ENCODE measurements around the gene ARID1B.

The ARID1B gene

DNA sequence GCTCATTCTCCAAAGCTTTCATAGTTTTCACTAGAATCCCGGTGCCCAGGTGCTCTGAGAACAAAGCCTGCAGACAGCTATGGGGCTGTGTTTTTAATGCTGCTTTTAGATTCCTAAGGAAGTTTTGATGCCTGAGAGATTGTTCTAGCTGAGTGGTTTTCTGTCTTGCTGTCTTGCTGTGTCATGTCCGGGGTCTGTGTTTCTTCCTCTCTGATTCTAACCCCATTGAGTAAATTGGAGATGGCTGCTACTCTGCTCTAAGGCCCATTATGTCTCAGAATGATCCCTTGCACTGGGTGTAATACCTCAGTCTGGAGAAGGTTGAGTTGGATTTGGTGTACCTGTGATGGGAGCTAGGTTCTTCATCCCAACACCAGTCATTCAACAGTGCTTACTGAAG, 63.4 kb downstream of the ARID1B start:
- H3K4me3 ChIP-seq (ENCODE audit: low read length), result no peak overlapping the region
- no peaks in the 10 kb centered on the region for H3K36me3 ChIP-seq (ENCODE audit: control insufficient read depth, insufficient read depth, low read length)
- no peaks in the 10 kb centered on the region for H3K27me3 ChIP-seq (ENCODE audit: control insufficient read depth, insufficient read depth, low read length)
- peaks cover 15% of the 10 kb centered on the region for H3K4me1 ChIP-seq (ENCODE audit: control insufficient read depth, insufficient read depth, low read length)
- H3K9ac ChIP-seq (ENCODE audit: low read length), result no peak overlapping the region
- H3K9me3 ChIP-seq (ENCODE audit: control insufficient read depth, low read length), result no peaks in the 10 kb centered on the region

- Histone ChIP-seq H3K4me1 (ENCODE audit: control insufficient read depth, insufficient read depth, low read length) (peaks cover 15% of the 10 kb centered on the region), H3K4me3 (ENCODE audit: low read length) (no peak overlapping the region), H3K9me3 (ENCODE audit: control insufficient read depth, low read length) (no peaks in the 10 kb centered on the region), H3K27me3 (ENCODE audit: control insufficient read depth, insufficient read depth, low read length) (no peaks in the 10 kb centered on the region), H3K9ac (ENCODE audit: low read length) (no peak overlapping the region), H3K36me3 (ENCODE audit: control insufficient read depth, insufficient read depth, low read length) (no peaks in the 10 kb centered on the region)
Observed at GRCh38 chr6:156841508-156841907, 64.3 kb downstream of the ARID1B start.

- H3K9ac ChIP-seq (ENCODE audit: low read length), result no peak overlapping the region
- no peak overlapping the region for H3K4me3 ChIP-seq (ENCODE audit: low read length)
- no peaks in the 10 kb centered on the region for H3K36me3 ChIP-seq (ENCODE audit: control insufficient read depth, insufficient read depth, low read length)
- H3K9me3 ChIP-seq (ENCODE audit: control insufficient read depth, low read length), result no peaks in the 10 kb centered on the region
- H3K27me3 ChIP-seq (ENCODE audit: control insufficient read depth, insufficient read depth, low read length), result no peaks in the 10 kb centered on the region
- H3K4me1 ChIP-seq (ENCODE audit: control insufficient read depth, insufficient read depth, low read length), result peaks cover 15% of the 10 kb centered on the region
Observed at GRCh38 chr6:156842598-156843250, 65.5 kb downstream of the ARID1B start.

- H3K4me1 ChIP-seq (ENCODE audit: control insufficient read depth, insufficient read depth, low read length), result peaks cover 15% of the 10 kb centered on the region
- H3K9ac ChIP-seq (ENCODE audit: low read length), result no peak overlapping the region
- H3K36me3 ChIP-seq (ENCODE audit: control insufficient read depth, insufficient read depth, low read length), result no peaks in the 10 kb centered on the region
- H3K9me3 ChIP-seq (ENCODE audit: control insufficient read depth, low read length), result no peaks in the 10 kb centered on the region
- no peaks in the 10 kb centered on the region for H3K27me3 ChIP-seq (ENCODE audit: control insufficient read depth, insufficient read depth, low read length)
- H3K4me3 ChIP-seq (ENCODE audit: low read length), result no peak overlapping the region
Observed at GRCh38 chr6:156844089-156844488, 66.9 kb downstream of the ARID1B start.

- H3K4me1 ChIP-seq (ENCODE audit: control insufficient read depth, insufficient read depth, low read length), result peaks cover 3% of the 10 kb centered on the region
- H3K4me3 ChIP-seq (ENCODE audit: low read length), result no peak overlapping the region
- no peaks in the 10 kb centered on the region for H3K9me3 ChIP-seq (ENCODE audit: control insufficient read depth, low read length)
- no peak overlapping the region for H3K9ac ChIP-seq (ENCODE audit: low read length)
- no peaks in the 10 kb centered on the region for H3K27me3 ChIP-seq (ENCODE audit: control insufficient read depth, insufficient read depth, low read length)
- H3K36me3 ChIP-seq (ENCODE audit: control insufficient read depth, insufficient read depth, low read length), result no peaks in the 10 kb centered on the region
Observed at GRCh38 chr6:156845454-156846155, 68.4 kb downstream of the ARID1B start.

DNA sequence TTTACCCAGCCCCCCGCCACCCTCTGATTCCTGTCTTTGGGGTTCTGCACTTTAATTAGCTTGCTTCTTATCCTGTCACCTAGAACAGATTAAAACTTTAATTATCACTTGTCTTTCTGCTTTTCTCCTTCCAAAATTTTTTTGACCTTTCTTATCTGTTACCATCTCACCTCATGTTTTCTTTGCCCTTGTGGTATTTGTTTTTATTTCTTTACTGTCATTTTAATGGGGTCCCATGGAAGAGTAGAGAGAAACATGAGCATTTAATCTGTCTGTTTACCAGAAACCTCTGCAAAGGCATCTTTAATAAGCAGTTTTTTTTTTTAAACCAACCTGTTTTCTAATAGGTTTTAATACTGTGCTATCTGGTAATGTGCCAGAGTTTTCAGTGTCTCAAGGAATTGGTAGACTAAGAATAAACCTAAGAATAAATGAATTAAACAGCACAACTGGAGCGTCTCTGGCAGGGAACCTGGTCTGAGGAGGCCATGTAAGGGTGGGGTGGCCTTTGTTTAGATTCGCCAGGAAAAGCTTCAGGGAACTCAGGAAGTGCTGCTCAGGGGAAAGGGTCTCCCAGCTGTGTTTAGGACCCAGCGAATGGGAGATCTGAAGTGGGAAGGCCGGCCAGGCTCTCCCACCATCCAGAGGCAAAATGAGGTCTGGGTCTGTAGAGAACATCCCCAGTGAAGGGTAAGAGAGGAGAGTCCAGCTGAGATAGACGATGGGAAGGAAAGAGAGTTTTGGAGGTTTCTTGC, 69.8 kb downstream of the ARID1B start:
- Histone ChIP-seq H3K4me1 (ENCODE audit: control insufficient read depth, insufficient read depth, low read length) (peaks cover 3% of the 10 kb centered on the region), H3K9ac (ENCODE audit: low read length) (no peak overlapping the region), H3K36me3 (ENCODE audit: control insufficient read depth, insufficient read depth, low read length) (no peaks in the 10 kb centered on the region), H3K4me3 (ENCODE audit: low read length) (no peak overlapping the region), H3K27me3 (ENCODE audit: control insufficient read depth, insufficient read depth, low read length) (no peaks in the 10 kb centered on the region), H3K9me3 (ENCODE audit: control insufficient read depth, low read length) (no peaks in the 10 kb centered on the region)

DNA sequence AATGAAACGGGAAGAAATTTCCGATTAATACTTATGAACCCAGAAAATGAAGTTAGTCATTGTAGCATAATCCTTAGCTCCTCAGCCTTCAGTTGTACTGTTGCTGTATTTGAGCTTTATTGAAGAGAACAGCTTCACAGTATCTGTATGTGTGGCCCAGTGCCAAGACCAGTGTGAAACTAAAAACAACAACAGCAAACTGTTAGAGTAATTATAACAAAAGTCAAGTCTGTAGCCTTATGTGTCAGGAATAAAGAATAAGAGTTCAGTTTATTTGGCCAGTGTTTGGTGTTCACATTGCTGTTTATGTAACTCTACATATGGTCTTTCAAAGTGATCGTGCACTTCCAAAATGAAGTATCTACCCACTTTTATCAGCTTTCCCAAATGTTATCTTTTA, 70.9 kb downstream of the ARID1B start:
- H3K4me3 ChIP-seq (ENCODE audit: low read length), result no peak overlapping the region
- no peaks in the 10 kb centered on the region for H3K9me3 ChIP-seq (ENCODE audit: control insufficient read depth, low read length)
- no peak overlapping the region for H3K9ac ChIP-seq (ENCODE audit: low read length)
- H3K27me3 ChIP-seq (ENCODE audit: control insufficient read depth, insufficient read depth, low read length), result no peaks in the 10 kb centered on the region
- H3K4me1 ChIP-seq (ENCODE audit: control insufficient read depth, insufficient read depth, low read length), result peaks cover 7% of the 10 kb centered on the region
- no peaks in the 10 kb centered on the region for H3K36me3 ChIP-seq (ENCODE audit: control insufficient read depth, insufficient read depth, low read length)

GRCh38 chr6:156848533-156848932, 71.4 kb downstream of the ARID1B start:
- Histone ChIP-seq H3K9ac (ENCODE audit: low read length) (no peak overlapping the region), H3K4me1 (ENCODE audit: control insufficient read depth, insufficient read depth, low read length) (peaks cover 7% of the 10 kb centered on the region), H3K36me3 (ENCODE audit: control insufficient read depth, insufficient read depth, low read length) (no peaks in the 10 kb centered on the region), H3K4me3 (ENCODE audit: low read length) (no peak overlapping the region), H3K27me3 (ENCODE audit: control insufficient read depth, insufficient read depth, low read length) (no peaks in the 10 kb centered on the region), H3K9me3 (ENCODE audit: control insufficient read depth, low read length) (no peaks in the 10 kb centered on the region)

GRCh38 chr6:156849806-156850205, 72.6 kb downstream of the ARID1B start:
- Histone ChIP-seq H3K4me1 (ENCODE audit: control insufficient read depth, insufficient read depth, low read length) (peaks cover 7% of the 10 kb centered on the region), H3K27me3 (ENCODE audit: control insufficient read depth, insufficient read depth, low read length) (no peaks in the 10 kb centered on the region), H3K4me3 (ENCODE audit: low read length) (no peak overlapping the region), H3K9me3 (ENCODE audit: control insufficient read depth, low read length) (no peaks in the 10 kb centered on the region), H3K9ac (ENCODE audit: low read length) (no peak overlapping the region), H3K36me3 (ENCODE audit: control insufficient read depth, insufficient read depth, low read length) (no peaks in the 10 kb centered on the region)

DNA sequence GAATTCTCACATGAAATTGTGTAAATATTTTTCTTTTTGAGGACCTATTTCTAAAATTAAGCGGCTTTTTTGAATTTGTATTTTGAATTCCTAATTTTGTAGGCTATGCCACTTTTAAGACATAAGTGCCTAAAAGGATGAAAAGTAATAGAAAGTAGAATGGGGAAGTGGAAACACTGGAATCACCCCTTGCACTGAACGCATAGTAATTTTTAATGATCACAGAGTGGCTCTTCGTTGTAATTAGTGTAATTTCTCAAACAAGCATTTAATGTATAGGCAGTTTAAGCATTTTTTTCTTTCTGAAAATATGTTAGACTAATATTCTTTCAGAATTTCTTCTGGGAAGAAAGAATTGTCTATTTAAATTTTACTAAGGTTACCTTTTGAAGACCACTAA, 73.2 kb downstream of the ARID1B start:
- Histone ChIP-seq H3K4me3 (ENCODE audit: low read length) (no peak overlapping the region), H3K36me3 (ENCODE audit: control insufficient read depth, insufficient read depth, low read length) (no peaks in the 10 kb centered on the region), H3K9ac (ENCODE audit: low read length) (no peak overlapping the region), H3K4me1 (ENCODE audit: control insufficient read depth, insufficient read depth, low read length) (peaks cover 7% of the 10 kb centered on the region), H3K27me3 (ENCODE audit: control insufficient read depth, insufficient read depth, low read length) (no peaks in the 10 kb centered on the region), H3K9me3 (ENCODE audit: control insufficient read depth, low read length) (no peaks in the 10 kb centered on the region)

GRCh38 chr6:156851454-156851921, 74.3 kb downstream of the ARID1B start:
- no peak overlapping the region for H3K9ac ChIP-seq (ENCODE audit: low read length)
- H3K36me3 ChIP-seq (ENCODE audit: control insufficient read depth, insufficient read depth, low read length), result no peaks in the 10 kb centered on the region
- H3K27me3 ChIP-seq (ENCODE audit: control insufficient read depth, insufficient read depth, low read length), result no peaks in the 10 kb centered on the region
- H3K4me1 ChIP-seq (ENCODE audit: control insufficient read depth, insufficient read depth, low read length), result peaks cover 7% of the 10 kb centered on the region
- no peak overlapping the region for H3K4me3 ChIP-seq (ENCODE audit: low read length)
- H3K9me3 ChIP-seq (ENCODE audit: control insufficient read depth, low read length), result no peaks in the 10 kb centered on the region

Data from mucosa of stomach (tissue), 1 donor.